Stimulated activated naive B cell treated with anti-CD40 and anti-IgM and Interleukin-4, amounts not matched to agents 10 μg/mL and 1 μg/mL and 100 μg/mL, for 72 hours (primary cell): ENCODE data around the gene ADM5.

Experiments used
- ATAC-seq, 2 donors: fragments of 150-1000 bp; cut with Tn5 transposase; replicated peaks; 2 replicates each; pipeline ENCODE4 v1.10.0; 2021; ENCODE audit warnings: moderate library complexity in 1 of 2
- DNase-seq: peaks from one replicate; pipeline ENCODE4 v3.0.0; 2021
- H3K27ac Mint-ChIP-seq: one replicate; pipeline ENCODE4 v1.8.0; 2022; ENCODE audit warnings: mild to moderate bottlenecking, mixed read lengths
- H3K27me3 Mint-ChIP-seq, 2 donors: one replicate each; pipeline ENCODE4 v1.8.0; 2022; ENCODE audit warnings: mixed read lengths in 2 of 2
- H3K36me3 Mint-ChIP-seq, 2 donors: one replicate each; pipeline ENCODE4 v1.8.0; 2022; ENCODE audit warnings: mixed read lengths in 2 of 2, mild to moderate bottlenecking in 1 of 2
- H3K4me1 Mint-ChIP-seq, 2 donors: one replicate each; pipeline ENCODE4 v1.8.0; 2022; ENCODE audit warnings: mixed read lengths in 2 of 2, mild to moderate bottlenecking in 1 of 2
- H3K4me3 Mint-ChIP-seq, 2 donors: one replicate each; pipeline ENCODE4 v1.8.0; 2022; ENCODE audit warnings: mild to moderate bottlenecking in 2 of 2, mixed read lengths in 2 of 2, moderate library complexity in 1 of 2
- H3K9me3 Mint-ChIP-seq, 2 donors: one replicate each; pipeline ENCODE4 v1.8.0; 2022; ENCODE audit warnings: mixed read lengths in 2 of 2, mild to moderate bottlenecking in 1 of 2

The ADM5 gene

DNA sequence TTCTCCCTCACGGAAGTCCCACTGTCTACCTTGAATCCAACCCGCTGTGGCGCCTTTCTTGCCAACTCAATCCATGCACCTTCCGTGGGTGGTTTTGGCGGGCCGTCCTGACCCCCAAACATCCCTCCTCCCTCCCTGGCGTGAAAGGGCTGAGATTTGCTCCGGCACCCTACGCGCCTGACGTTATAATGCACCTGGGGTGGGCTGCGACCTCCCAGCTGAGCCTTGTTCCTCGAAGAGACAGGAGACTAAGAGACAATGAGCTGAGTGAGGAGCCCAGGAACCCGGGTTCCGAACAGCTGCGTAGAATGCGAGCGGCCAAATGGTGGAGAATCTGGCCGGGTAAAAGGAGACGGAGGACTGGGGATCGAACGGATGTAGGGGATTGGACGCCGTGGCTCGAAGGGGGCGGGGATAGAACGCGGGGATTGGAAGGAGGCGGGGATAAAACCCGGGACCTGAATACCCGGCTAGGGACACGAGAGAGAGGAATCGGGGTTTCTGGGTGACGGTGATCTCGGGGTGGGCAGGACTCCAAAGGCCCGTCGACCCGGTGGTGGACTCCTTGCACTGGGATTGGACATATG lies 1.4 kb downstream of the ADM5 start, which contains the start of gene CPT1C:
TSS of gene CPT1C (plus strand) at position 461 of the 587 bp plus-strand sequence. CDS start 1,137 bp downstream, outside the sequence.
- Mint-ChIP-seq H3K4me1 (peaks cover 29 to 43% of the 10 kb centered on the region in 2 donors), H3K4me3 (peak within 1 kb of the TSS; percentile 73 to 76), H3K27me3 (peaks cover 29 to 47% of the 10 kb centered on the region in 2 donors), H3K36me3 (peaks cover 29 to 45% of the 10 kb centered on the region in 2 donors), H3K9me3 (no peaks in the 10 kb centered on the region), H3K27ac (peak within 1 kb of the TSS; percentile 37)
- peak; percentile 48 to 53 for ATAC-seq
- no peak for DNase-seq

- H3K27me3 Mint-ChIP-seq: peaks cover 29 to 47% of the 10 kb centered on the region in 2 donors
- H3K36me3 Mint-ChIP-seq: peaks cover 27 to 39% of the 10 kb centered on the region in 2 donors
- H3K4me3 Mint-ChIP-seq: peak overlapping the region; percentile 73 to 76
- DNase-seq (no peak), ATAC-seq (peak; percentile 34 to 48)
- H3K4me1 Mint-ChIP-seq: peaks cover 28 to 40% of the 10 kb centered on the region in 2 donors
- peak overlapping the region; percentile 37 for H3K27ac Mint-ChIP-seq
- no peaks in the 10 kb centered on the region for H3K9me3 Mint-ChIP-seq
Measured at GRCh38 chr19:49691243-49692146, 2.1 kb downstream of the ADM5 start.

- Mint-ChIP-seq H3K27ac (peak overlapping the region; percentile 37), H3K4me3 (no peak overlapping the region), H3K9me3 (no peaks in the 10 kb centered on the region), H3K4me1 (peaks cover 25 to 36% of the 10 kb centered on the region in 2 donors), H3K36me3 (peaks cover 24 to 35% of the 10 kb centered on the region in 2 donors), H3K27me3 (peaks cover 29 to 52% of the 10 kb centered on the region in 2 donors)
- DNase-seq (no peak), ATAC-seq (no peak)
Measured at GRCh38 chr19:49692147-49692506, 2.7 kb downstream of the ADM5 start.

DNA sequence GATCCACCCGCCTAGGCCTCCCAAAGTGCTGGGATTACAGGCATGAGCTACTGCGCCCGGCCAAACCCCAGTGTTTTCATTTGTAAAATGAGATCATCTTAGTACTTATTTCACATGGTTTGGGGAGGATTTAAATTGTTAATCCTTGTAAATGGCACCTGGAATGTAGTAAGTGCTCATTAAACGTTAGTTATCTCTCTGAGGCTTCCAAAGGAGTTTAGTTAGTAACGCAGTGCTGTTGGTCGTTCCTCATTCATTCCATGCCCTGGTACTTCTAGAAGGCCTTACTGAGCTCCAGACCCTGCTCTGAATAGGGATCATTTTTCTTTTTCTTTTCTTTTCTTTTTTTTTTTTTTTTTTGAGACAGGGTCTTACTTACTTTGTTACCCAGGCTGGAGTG lies 6.7 kb downstream of the ADM5 start:
- no peaks in the 10 kb centered on the region for H3K36me3 Mint-ChIP-seq
- H3K27me3 Mint-ChIP-seq: peaks cover 21 to 45% of the 10 kb centered on the region in 2 donors
- DNase-seq (no peak), ATAC-seq (no peak)
- H3K4me3 Mint-ChIP-seq: no peak overlapping the region
- H3K4me1 Mint-ChIP-seq: peaks cover 0 to 2% of the 10 kb centered on the region in 2 donors
- H3K27ac Mint-ChIP-seq: no peak overlapping the region
- H3K9me3 Mint-ChIP-seq: no peaks in the 10 kb centered on the region

- H3K27me3 Mint-ChIP-seq: peaks cover 20 to 46% of the 10 kb centered on the region in 2 donors
- ATAC-seq: no peak
- DNase-seq: no peak
Measured at GRCh38 chr19:49696865-49697264, 7.5 kb downstream of the ADM5 start.

GRCh38 chr19:49699364-49699763 lies 10.0 kb downstream of the ADM5 start:
- no peak overlapping the region for H3K27ac Mint-ChIP-seq
- no peak overlapping the region for H3K4me3 Mint-ChIP-seq
- ATAC-seq (no peak), DNase-seq (no peak)
- H3K9me3 Mint-ChIP-seq: no peaks in the 10 kb centered on the region
- H3K27me3 Mint-ChIP-seq: peaks cover 11 to 24% of the 10 kb centered on the region in 2 donors
- no peaks in the 10 kb centered on the region for H3K36me3 Mint-ChIP-seq
- H3K4me1 Mint-ChIP-seq: no peaks in the 10 kb centered on the region

More at GRCh38 chr19:49696865-49697264, 7.5 kb downstream of the ADM5 start:
- Mint-ChIP-seq H3K36me3 (no peaks in the 10 kb centered on the region), H3K4me1 (no peaks in the 10 kb centered on the region), H3K27ac (no peak overlapping the region), H3K4me3 (no peak overlapping the region), H3K9me3 (no peaks in the 10 kb centered on the region)

DNA sequence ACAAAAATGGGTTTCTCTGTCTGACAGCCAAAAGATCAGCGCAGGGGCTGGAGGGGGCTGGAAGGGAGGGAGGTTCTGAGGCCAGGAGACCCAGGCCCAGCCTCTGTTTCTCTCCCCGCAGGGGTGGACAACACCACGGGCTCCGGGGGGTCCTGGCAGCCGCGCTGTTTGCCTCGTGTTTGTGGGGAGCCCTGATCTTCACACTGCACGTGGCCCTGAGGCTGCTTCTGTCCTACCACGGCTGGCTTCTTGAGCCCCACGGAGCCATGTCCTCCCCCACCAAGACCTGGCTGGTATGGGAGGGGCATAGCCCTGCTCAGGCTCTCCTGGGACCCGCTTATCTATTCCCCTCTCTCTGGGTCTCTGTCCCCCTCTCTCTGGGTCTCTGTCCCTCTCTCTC lies 11.2 kb downstream of the ADM5 start:
- ATAC-seq (peak in 1 of 2 donors; percentile 31), DNase-seq (no peak)
- H3K36me3 Mint-ChIP-seq: no peaks in the 10 kb centered on the region
- no peaks in the 10 kb centered on the region for H3K9me3 Mint-ChIP-seq
- H3K4me3 Mint-ChIP-seq: no peak overlapping the region
- peaks cover 11 to 20% of the 10 kb centered on the region in 2 donors for H3K27me3 Mint-ChIP-seq
- H3K4me1 Mint-ChIP-seq: no peaks in the 10 kb centered on the region
- no peak overlapping the region for H3K27ac Mint-ChIP-seq

GRCh38 chr19:49701271-49701786 lies 11.9 kb downstream of the ADM5 start:
- Mint-ChIP-seq H3K4me1 (no peaks in the 10 kb centered on the region), H3K4me3 (no peak overlapping the region), H3K36me3 (no peaks in the 10 kb centered on the region), H3K27me3 (peaks cover 11 to 20% of the 10 kb centered on the region in 2 donors), H3K27ac (no peak overlapping the region), H3K9me3 (no peaks in the 10 kb centered on the region)
- ATAC-seq (no peak), DNase-seq (no peak)

- no peak for ATAC-seq
- H3K27ac Mint-ChIP-seq: no peak overlapping the region
- H3K36me3 Mint-ChIP-seq: no peaks in the 10 kb centered on the region
- H3K27me3 Mint-ChIP-seq: peaks cover 20 to 29% of the 10 kb centered on the region in 2 donors
- no peak for DNase-seq
- no peak overlapping the region for H3K4me3 Mint-ChIP-seq
- peaks cover 4% of the 10 kb centered on the region in 2 donors for H3K9me3 Mint-ChIP-seq
- H3K4me1 Mint-ChIP-seq: no peaks in the 10 kb centered on the region
Measured at GRCh38 chr19:49704888-49705642, 15.7 kb downstream of the ADM5 start.

DNA sequence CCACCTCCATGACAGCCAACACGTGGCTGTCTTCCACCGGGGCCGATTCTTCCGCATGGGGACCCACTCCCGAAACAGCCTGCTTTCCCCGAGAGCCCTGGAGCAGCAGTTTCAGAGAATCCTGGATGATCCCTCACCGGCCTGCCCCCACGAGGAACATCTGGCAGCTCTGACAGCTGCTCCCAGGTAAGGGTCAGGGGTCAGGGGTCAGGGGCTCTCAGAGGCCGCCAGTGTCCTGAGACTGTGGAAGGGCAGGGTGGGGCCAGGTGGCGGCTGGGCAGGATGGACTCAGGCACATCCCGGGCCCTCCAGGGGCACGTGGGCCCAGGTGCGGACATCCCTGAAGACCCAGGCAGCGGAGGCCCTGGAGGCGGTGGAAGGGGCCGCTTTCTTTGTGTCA lies 16.5 kb downstream of the ADM5 start:
- Mint-ChIP-seq H3K4me3 (no peak overlapping the region), H3K9me3 (peaks cover 4% of the 10 kb centered on the region in 2 donors), H3K36me3 (no peaks in the 10 kb centered on the region), H3K27me3 (peaks cover 16 to 33% of the 10 kb centered on the region in 2 donors), H3K27ac (no peak overlapping the region), H3K4me1 (no peaks in the 10 kb centered on the region)
- ATAC-seq (no peak), DNase-seq (no peak)

DNA sequence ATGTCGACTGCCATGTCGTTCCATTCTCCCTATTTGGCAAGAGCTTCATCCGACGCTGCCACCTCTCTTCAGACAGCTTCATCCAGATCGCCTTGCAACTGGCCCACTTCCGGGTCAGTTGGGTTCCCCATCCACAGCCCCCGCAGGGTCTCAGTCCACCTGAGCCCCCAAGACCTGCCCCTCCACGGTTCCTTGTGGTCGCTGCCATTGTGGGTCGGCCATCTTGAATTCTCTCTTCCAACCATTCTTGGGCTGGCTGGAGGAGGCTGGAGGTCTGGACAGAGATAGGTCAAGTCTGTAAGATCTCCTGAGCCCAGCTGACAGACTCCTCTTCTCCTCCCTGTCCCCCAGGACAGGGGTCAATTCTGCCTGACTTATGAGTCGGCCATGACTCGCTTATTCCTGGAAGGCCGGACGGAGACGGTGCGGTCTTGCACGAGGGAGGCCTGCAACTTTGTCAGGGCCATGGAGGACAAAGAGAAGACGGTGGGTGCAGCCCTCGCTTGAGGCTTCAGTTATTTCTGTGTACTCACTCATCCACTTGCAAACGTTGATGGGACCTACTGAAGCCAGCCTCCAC lies 21.1 kb downstream of the ADM5 start:
- H3K27ac Mint-ChIP-seq: no peak overlapping the region
- DNase-seq: no peak
- H3K4me1 Mint-ChIP-seq: no peaks in the 10 kb centered on the region
- no peaks in the 10 kb centered on the region for H3K36me3 Mint-ChIP-seq
- H3K9me3 Mint-ChIP-seq: peaks cover 4% of the 10 kb centered on the region in 2 donors
- H3K27me3 Mint-ChIP-seq: peaks cover 17 to 42% of the 10 kb centered on the region in 2 donors
- H3K4me3 Mint-ChIP-seq: no peak overlapping the region
- no peak for ATAC-seq

- Mint-ChIP-seq H3K27ac (no peak overlapping the region), H3K27me3 (peaks cover 17 to 37% of the 10 kb centered on the region in 2 donors), H3K4me3 (no peak overlapping the region), H3K4me1 (peaks cover under 1 to 5% of the 10 kb centered on the region in 2 donors), H3K9me3 (peaks cover 4% of the 10 kb centered on the region in 2 donors), H3K36me3 (no peaks in the 10 kb centered on the region)
- DNase-seq (no peak), ATAC-seq (no peak)
Measured at GRCh38 chr19:49712397-49712859, 23.0 kb downstream of the ADM5 start.

DNA sequence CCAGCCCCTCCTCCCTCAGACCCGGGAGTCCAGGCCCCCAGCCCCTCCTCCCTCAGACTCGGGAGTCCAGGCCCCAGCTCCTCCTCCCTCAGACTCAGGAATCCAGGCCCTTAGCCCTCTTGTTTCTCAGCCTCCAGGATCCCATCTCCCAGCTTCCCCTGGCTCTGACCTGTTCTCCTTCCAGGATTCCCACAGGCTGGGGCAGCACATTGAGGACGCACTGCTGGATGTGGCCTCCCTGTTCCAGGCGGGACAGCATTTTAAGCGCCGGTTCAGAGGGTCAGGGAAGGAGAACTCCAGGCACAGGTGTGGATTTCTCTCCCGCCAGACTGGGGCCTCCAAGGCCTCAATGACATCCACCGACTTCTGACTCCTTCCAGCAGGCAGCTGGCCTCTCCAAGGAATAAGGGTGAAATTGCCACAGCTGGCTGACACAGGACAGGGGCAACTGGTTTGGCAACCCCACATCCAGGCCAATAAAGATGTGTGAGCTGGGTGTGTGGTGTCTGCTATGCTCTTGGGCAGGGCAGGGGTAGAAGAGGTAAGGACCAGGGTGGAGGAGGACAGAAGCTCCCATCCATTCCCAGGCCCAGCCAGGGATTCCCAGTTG lies 23.9 kb downstream of the ADM5 start:
- DNase-seq (no peak), ATAC-seq (no peak)
- peaks cover 4% of the 10 kb centered on the region in 2 donors for H3K9me3 Mint-ChIP-seq
- H3K36me3 Mint-ChIP-seq: peaks cover 0 to 3% of the 10 kb centered on the region in 2 donors
- no peak overlapping the region for H3K4me3 Mint-ChIP-seq
- peaks cover 4 to 12% of the 10 kb centered on the region in 2 donors for H3K4me1 Mint-ChIP-seq
- no peak overlapping the region for H3K27ac Mint-ChIP-seq
- peaks cover 17 to 37% of the 10 kb centered on the region in 2 donors for H3K27me3 Mint-ChIP-seq
